ENCODE measurements around the gene LEF1.

Gene LEF1

GRCh38 chr4:108024878-108025165 lies 143.9 kb downstream of the LEF1 start:
- H2BK12ac ChIP-seq (ENCODE audit: low read length) = no peak overlapping the region
- no peak overlapping the region for H3K4ac ChIP-seq (ENCODE audit: low read length)
- no peak overlapping the region for H3K18ac ChIP-seq (ENCODE audit: low read length)
- peaks cover 0 to 7% of the 10 kb centered on the region in 2 donors for H3K4me1 ChIP-seq (ENCODE audit: control insufficient read depth in 2 of 2, insufficient read depth in 1 of 2, low read depth in 1 of 2, low read length in 2 of 2)
- no peak overlapping the region for H3K9ac ChIP-seq (ENCODE audit: low read depth, low read length, poor library complexity)
- no peak overlapping the region for H3K23ac ChIP-seq (ENCODE audit: low read depth, low read length, poor library complexity)
- no peak overlapping the region for H3K14ac ChIP-seq (ENCODE audit: low read length)
- no peak overlapping the region for H4K91ac ChIP-seq (ENCODE audit: low read depth, low read length, poor library complexity)
- no peaks in the 10 kb centered on the region for H3K79me1 ChIP-seq (ENCODE audit: low read depth, low read length)
- no peak overlapping the region for H3K4me3 ChIP-seq (ENCODE audit: low read length in 2 of 2)
- H3K4me2 ChIP-seq (ENCODE audit: insufficient read depth, low read length, poor library complexity, severe bottlenecking) = no peak overlapping the region
- no peaks in the 10 kb centered on the region for H3K9me3 ChIP-seq (replicated peaks in 1 of 2; ENCODE audit: control insufficient read depth in 2 of 2, insufficient read depth in 1 of 2, low read depth in 1 of 2, low read length in 2 of 2)
- no peak overlapping the region for H2BK15ac ChIP-seq (ENCODE audit: low read length)
- H2AFZ ChIP-seq (ENCODE audit: low read length) = no peak overlapping the region
- H2AK5ac ChIP-seq (ENCODE audit: low read depth, low read length) = no peak overlapping the region
- DNase-seq (ENCODE audit: low spot score) = no peak
- H2BK5ac ChIP-seq (ENCODE audit: low read length) = no peak overlapping the region
- no peak overlapping the region for H2BK120ac ChIP-seq (ENCODE audit: low read depth, low read length)
- peaks cover 32 to 93% of the 10 kb centered on the region in 2 donors for H3K36me3 ChIP-seq (replicated peaks in 1 of 2; ENCODE audit: control insufficient read depth in 2 of 2, insufficient read depth in 2 of 2, low read length in 2 of 2)
- H4K8ac ChIP-seq (ENCODE audit: low read depth, low read length) = no peak overlapping the region
- no peak overlapping the region for H3K27ac ChIP-seq (replicated peaks; ENCODE audit: low read length)
- H3K27me3 ChIP-seq (ENCODE audit: control insufficient read depth in 3 of 3, insufficient read depth in 3 of 3, low read depth in 1 of 3, low read length in 3 of 3) = no peaks in the 10 kb centered on the region

DNA sequence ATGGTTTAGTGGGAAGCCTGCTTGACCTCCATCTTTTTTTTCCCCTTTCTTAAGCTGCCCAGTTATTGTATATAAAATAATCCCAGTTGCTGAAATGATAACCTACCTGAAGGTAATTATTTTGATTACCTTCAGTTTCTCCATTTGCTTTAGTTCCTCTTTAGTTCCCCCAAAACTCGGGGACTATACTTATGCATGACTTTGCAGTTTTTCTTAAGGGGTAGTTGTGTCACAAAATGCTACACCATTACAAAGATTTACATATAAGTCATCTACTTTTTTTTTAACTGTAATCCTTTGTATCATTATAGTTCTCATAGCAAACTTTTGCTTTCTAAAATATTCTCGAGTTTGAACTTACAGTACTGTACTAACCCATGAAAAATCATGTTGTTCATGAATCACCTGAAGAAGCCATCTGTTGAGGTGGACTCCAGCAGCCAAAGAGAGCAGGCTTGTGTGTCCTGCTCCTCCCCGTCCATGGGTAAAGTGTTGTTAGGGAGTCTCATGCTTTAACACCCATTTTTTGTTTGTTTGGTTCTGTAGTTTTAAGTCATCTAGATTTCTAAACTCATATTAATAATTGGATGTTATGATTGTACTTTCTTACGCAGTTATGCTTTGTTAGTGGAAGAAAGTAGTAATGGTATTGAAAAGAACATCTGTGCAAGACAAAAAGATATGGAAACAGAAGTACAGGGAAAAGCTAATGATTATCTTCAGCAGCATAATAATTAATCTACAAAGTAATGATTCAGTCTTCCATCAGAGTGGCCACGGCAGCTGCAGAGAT lies 144.5 kb downstream of the LEF1 start:
- no peak overlapping the region for H3K4ac ChIP-seq (ENCODE audit: low read length)
- H2BK15ac ChIP-seq (ENCODE audit: low read length) = no peak overlapping the region
- no peak for DNase-seq (ENCODE audit: low spot score)
- H3K79me1 ChIP-seq (ENCODE audit: low read depth, low read length) = no peaks in the 10 kb centered on the region
- H3K4me3 ChIP-seq (ENCODE audit: low read length in 2 of 2) = no peak overlapping the region
- H4K91ac ChIP-seq (ENCODE audit: low read depth, low read length, poor library complexity) = no peak overlapping the region
- H3K36me3 ChIP-seq (replicated peaks in 1 of 2; ENCODE audit: control insufficient read depth in 2 of 2, insufficient read depth in 2 of 2, low read length in 2 of 2) = peaks cover 33 to 93% of the 10 kb centered on the region in 2 donors
- H2BK5ac ChIP-seq (ENCODE audit: low read length) = no peak overlapping the region
- no peak overlapping the region for H2AK5ac ChIP-seq (ENCODE audit: low read depth, low read length)
- H3K4me2 ChIP-seq (ENCODE audit: insufficient read depth, low read length, poor library complexity, severe bottlenecking) = no peak overlapping the region
- H2BK120ac ChIP-seq (ENCODE audit: low read depth, low read length) = no peak overlapping the region
- H3K14ac ChIP-seq (ENCODE audit: low read length) = no peak overlapping the region
- H2BK12ac ChIP-seq (ENCODE audit: low read length) = no peak overlapping the region
- H3K23ac ChIP-seq (ENCODE audit: low read depth, low read length, poor library complexity) = no peak overlapping the region
- no peak overlapping the region for H4K8ac ChIP-seq (ENCODE audit: low read depth, low read length)
- H3K27ac ChIP-seq (replicated peaks; ENCODE audit: low read length) = no peak overlapping the region
- no peak overlapping the region for H3K18ac ChIP-seq (ENCODE audit: low read length)
- H3K4me1 ChIP-seq (ENCODE audit: control insufficient read depth in 2 of 2, insufficient read depth in 1 of 2, low read depth in 1 of 2, low read length in 2 of 2) = peaks cover 0 to 7% of the 10 kb centered on the region in 2 donors
- no peaks in the 10 kb centered on the region for H3K9me3 ChIP-seq (replicated peaks in 1 of 2; ENCODE audit: control insufficient read depth in 2 of 2, insufficient read depth in 1 of 2, low read depth in 1 of 2, low read length in 2 of 2)
- WGBS, 2 donors (ENCODE audit: extremely low coverage in 2 of 2, insufficient read length in 2 of 2, insufficient replicate concordance in 1 of 2) = no CpG with 5 or more reads among the region's 5 CpGs
- no peak overlapping the region for H2AFZ ChIP-seq (ENCODE audit: low read length)
- no peak overlapping the region for H3K9ac ChIP-seq (ENCODE audit: low read depth, low read length, poor library complexity)
- no peaks in the 10 kb centered on the region for H3K27me3 ChIP-seq (ENCODE audit: control insufficient read depth in 3 of 3, insufficient read depth in 3 of 3, low read depth in 1 of 3, low read length in 3 of 3)

- Histone ChIP-seq H3K9ac (ENCODE audit: low read depth, low read length, poor library complexity) (no peak overlapping the region), H3K36me3 (replicated peaks in 1 of 2; ENCODE audit: control insufficient read depth in 2 of 2, insufficient read depth in 2 of 2, low read length in 2 of 2) (peaks cover 31 to 89% of the 10 kb centered on the region in 2 donors), H4K8ac (ENCODE audit: low read depth, low read length) (no peak overlapping the region), H3K18ac (ENCODE audit: low read length) (no peak overlapping the region), H2AK5ac (ENCODE audit: low read depth, low read length) (no peak overlapping the region), H2BK5ac (ENCODE audit: low read length) (no peak overlapping the region), H3K14ac (ENCODE audit: low read length) (no peak overlapping the region), H2BK120ac (ENCODE audit: low read depth, low read length) (no peak overlapping the region), H3K4ac (ENCODE audit: low read length) (no peak overlapping the region), H3K27me3 (ENCODE audit: control insufficient read depth in 3 of 3, insufficient read depth in 3 of 3, low read depth in 1 of 3, low read length in 3 of 3) (no peaks in the 10 kb centered on the region), H2BK12ac (ENCODE audit: low read length) (no peak overlapping the region), H3K4me3 (ENCODE audit: low read length in 2 of 2) (no peak overlapping the region), H3K4me1 (ENCODE audit: control insufficient read depth in 2 of 2, insufficient read depth in 1 of 2, low read depth in 1 of 2, low read length in 2 of 2) (no peaks in the 10 kb centered on the region), H4K91ac (ENCODE audit: low read depth, low read length, poor library complexity) (no peak overlapping the region), H2BK15ac (ENCODE audit: low read length) (no peak overlapping the region), H3K79me1 (ENCODE audit: low read depth, low read length) (no peaks in the 10 kb centered on the region), H3K23ac (ENCODE audit: low read depth, low read length, poor library complexity) (no peak overlapping the region), H3K9me3 (replicated peaks in 1 of 2; ENCODE audit: control insufficient read depth in 2 of 2, insufficient read depth in 1 of 2, low read depth in 1 of 2, low read length in 2 of 2) (no peaks in the 10 kb centered on the region), H3K4me2 (ENCODE audit: insufficient read depth, low read length, poor library complexity, severe bottlenecking) (no peak overlapping the region), H3K27ac (replicated peaks; ENCODE audit: low read length) (no peak overlapping the region), H2AFZ (ENCODE audit: low read length) (no peak overlapping the region)
- no CpG with 5 or more reads among the region's 2 CpGs for WGBS, 2 donors (ENCODE audit: extremely low coverage in 2 of 2, insufficient read length in 2 of 2, insufficient replicate concordance in 1 of 2)
- no peak for DNase-seq (ENCODE audit: low spot score)
These were observed 149.9 kb downstream of the LEF1 start for GRCh38 chr4:108018884-108019187.

DNA sequence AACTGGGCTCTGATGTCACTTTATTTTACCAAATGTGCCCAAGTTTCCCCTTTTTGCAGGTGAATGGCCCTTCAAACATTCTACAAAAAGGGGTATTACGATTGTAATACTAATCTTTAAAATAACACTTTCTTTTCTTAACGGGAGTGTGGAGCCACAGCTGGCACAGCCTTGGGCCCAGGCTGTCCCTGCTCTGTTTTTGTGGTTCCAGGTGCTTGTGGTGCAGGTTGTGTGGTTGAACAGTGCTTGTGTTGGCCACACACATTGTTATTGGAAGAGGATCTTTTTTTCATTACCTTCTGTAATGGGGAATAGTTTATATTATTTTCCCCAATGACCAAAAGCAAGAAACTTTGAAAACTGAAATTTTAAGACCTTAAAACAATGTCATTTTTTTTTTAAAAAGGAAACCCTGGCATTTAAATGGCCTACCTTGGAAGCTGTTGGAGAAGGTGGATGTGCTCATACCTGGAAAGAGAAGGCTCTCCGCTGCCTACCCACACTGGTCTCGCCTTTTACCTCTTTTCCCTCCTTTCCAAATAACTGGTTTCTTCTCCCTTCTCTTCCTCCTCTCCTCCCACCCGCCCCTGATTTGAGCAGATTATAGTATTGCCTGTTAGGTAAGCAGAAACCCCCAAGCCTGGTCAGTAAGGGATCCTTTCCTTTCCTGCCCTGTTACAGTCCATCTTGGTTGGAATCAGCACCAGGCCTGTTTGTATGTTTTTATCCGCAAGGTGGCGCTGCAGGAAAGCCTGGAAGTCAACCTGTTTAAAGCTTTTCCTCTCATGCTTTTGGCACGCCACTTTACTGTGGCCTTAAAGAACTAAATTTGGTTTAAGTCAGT lies 150.5 kb downstream of the LEF1 start:
- Histone ChIP-seq H3K27me3 (ENCODE audit: control insufficient read depth in 3 of 3, insufficient read depth in 3 of 3, low read depth in 1 of 3, low read length in 3 of 3) (no peaks in the 10 kb centered on the region), H3K23ac (ENCODE audit: low read depth, low read length, poor library complexity) (no peak overlapping the region), H3K79me1 (ENCODE audit: low read depth, low read length) (no peaks in the 10 kb centered on the region), H3K4me2 (ENCODE audit: insufficient read depth, low read length, poor library complexity, severe bottlenecking) (no peak overlapping the region), H4K91ac (ENCODE audit: low read depth, low read length, poor library complexity) (no peak overlapping the region), H3K9ac (ENCODE audit: low read depth, low read length, poor library complexity) (no peak overlapping the region), H2BK5ac (ENCODE audit: low read length) (no peak overlapping the region), H2BK12ac (ENCODE audit: low read length) (no peak overlapping the region), H3K36me3 (replicated peaks in 1 of 2; ENCODE audit: control insufficient read depth in 2 of 2, insufficient read depth in 2 of 2, low read length in 2 of 2) (peaks cover 28 to 89% of the 10 kb centered on the region in 2 donors), H2AFZ (ENCODE audit: low read length) (no peak overlapping the region), H3K4me3 (ENCODE audit: low read length in 2 of 2) (no peak overlapping the region), H3K9me3 (replicated peaks in 1 of 2; ENCODE audit: control insufficient read depth in 2 of 2, insufficient read depth in 1 of 2, low read depth in 1 of 2, low read length in 2 of 2) (no peaks in the 10 kb centered on the region), H2BK120ac (ENCODE audit: low read depth, low read length) (no peak overlapping the region), H3K27ac (replicated peaks; ENCODE audit: low read length) (no peak overlapping the region), H3K14ac (ENCODE audit: low read length) (no peak overlapping the region), H3K4ac (ENCODE audit: low read length) (no peak overlapping the region), H3K18ac (ENCODE audit: low read length) (no peak overlapping the region), H2AK5ac (ENCODE audit: low read depth, low read length) (no peak overlapping the region), H3K4me1 (ENCODE audit: control insufficient read depth in 2 of 2, insufficient read depth in 1 of 2, low read depth in 1 of 2, low read length in 2 of 2) (no peaks in the 10 kb centered on the region), H4K8ac (ENCODE audit: low read depth, low read length) (no peak overlapping the region), H2BK15ac (ENCODE audit: low read length) (no peak overlapping the region)
- whole genome bisulfite sequencing, 2 donors (ENCODE audit: extremely low coverage in 2 of 2, insufficient read length in 2 of 2, insufficient replicate concordance in 1 of 2) = no CpG with 5 or more reads among the region's 8 CpGs
- peak; percentile 82 for DNase-seq (ENCODE audit: low spot score)
